Chondrocyte (in vitro differentiated cells): ENCODE data around the gene NDUFS8. TPM values are rescaled to one million over a fixed set of nuclear protein-coding genes. Genes with fewer than 3 reads are reported as not detected.

ENCODE experiments used
- DNase-seq: peaks from one replicate; pipeline ENCODE4 v3.0.0; 2021; ENCODE audit warnings: mixed read lengths, low spot score
- H3K27ac Mint-ChIP-seq: one replicate; pipeline ENCODE4 v1.8.0; 2021; ENCODE audit warnings: mild to moderate bottlenecking, moderate library complexity, mixed read lengths; ENCODE audit not compliant: unreplicated experiment
- H3K27me3 Mint-ChIP-seq: 2 replicates; pipeline ENCODE4 v1.8.0; 2021; ENCODE audit warnings: low read depth, mixed read lengths
- H3K36me3 Mint-ChIP-seq: 2 replicates; pipeline ENCODE4 v1.8.0; 2021; ENCODE audit warnings: low read depth, mixed read lengths
- H3K4me1 Mint-ChIP-seq: 2 replicates; pipeline ENCODE4 v1.8.0; 2021; ENCODE audit warnings: low read depth, mild to moderate bottlenecking, mixed read lengths
- H3K4me3 Mint-ChIP-seq: one replicate; pipeline ENCODE4 v1.8.0; 2021; ENCODE audit warnings: mild to moderate bottlenecking, moderate library complexity, mixed read lengths; ENCODE audit not compliant: unreplicated experiment
- H3K9me3 Mint-ChIP-seq: 2 replicates; pipeline ENCODE4 v1.8.0; 2021; ENCODE audit warnings: low read depth, mixed read lengths
- total RNA-seq: library from RNA; stranded (reverse); gene quantifications from 3 replicates; pipeline ENCODE4 v1.2.1, GENCODE V29; 2021
- TF ChIP-seq, protein P1 (sequence below): fragments of 200-600 bp; sonication (generic); IDR thresholded peaks from 2 replicates; pipeline ENCODE4 v1.5.0; 2021; ENCODE audit warnings: antibody characterized with exemption, mild to moderate bottlenecking, moderate library complexity

Gene NDUFS8
- total RNA-seq, 1 donor from 2014 or later: 140 TPM

DNA sequence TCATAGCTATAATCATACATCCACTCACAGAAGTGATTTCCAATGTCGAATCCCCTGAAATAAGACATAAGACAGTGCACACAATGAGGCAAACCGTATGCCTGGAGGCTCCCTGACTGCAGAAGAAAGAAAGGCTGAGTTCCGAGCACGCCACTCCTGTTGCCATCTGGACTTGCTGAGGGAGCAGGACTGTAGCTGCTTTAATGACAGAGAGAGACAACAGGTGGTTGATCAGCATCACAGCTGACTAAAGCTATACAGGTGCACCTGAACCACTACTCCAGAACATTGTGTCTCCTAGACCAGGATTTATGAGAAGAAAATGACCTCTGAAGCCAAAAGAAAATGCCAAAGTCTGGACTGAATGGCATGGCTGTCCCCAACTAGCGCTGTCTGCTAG is 35.4 kb downstream of the NDUFS8 start:
- TF ChIP-seq, protein P1, sequence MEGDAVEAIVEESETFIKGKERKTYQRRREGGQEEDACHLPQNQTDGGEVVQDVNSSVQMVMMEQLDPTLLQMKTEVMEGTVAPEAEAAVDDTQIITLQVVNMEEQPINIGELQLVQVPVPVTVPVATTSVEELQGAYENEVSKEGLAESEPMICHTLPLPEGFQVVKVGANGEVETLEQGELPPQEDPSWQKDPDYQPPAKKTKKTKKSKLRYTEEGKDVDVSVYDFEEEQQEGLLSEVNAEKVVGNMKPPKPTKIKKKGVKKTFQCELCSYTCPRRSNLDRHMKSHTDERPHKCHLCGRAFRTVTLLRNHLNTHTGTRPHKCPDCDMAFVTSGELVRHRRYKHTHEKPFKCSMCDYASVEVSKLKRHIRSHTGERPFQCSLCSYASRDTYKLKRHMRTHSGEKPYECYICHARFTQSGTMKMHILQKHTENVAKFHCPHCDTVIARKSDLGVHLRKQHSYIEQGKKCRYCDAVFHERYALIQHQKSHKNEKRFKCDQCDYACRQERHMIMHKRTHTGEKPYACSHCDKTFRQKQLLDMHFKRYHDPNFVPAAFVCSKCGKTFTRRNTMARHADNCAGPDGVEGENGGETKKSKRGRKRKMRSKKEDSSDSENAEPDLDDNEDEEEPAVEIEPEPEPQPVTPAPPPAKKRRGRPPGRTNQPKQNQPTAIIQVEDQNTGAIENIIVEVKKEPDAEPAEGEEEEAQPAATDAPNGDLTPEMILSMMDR: no peak
- no peak for DNase-seq
- H3K27me3 Mint-ChIP-seq: no peaks in the 10 kb centered on the region
- H3K4me3 Mint-ChIP-seq: no peak overlapping the region
- H3K36me3 Mint-ChIP-seq: peaks cover 40% of the 10 kb centered on the region
- H3K27ac Mint-ChIP-seq: no peak overlapping the region
- H3K4me1 Mint-ChIP-seq: no peaks in the 10 kb centered on the region
- H3K9me3 Mint-ChIP-seq: no peaks in the 10 kb centered on the region

DNA sequence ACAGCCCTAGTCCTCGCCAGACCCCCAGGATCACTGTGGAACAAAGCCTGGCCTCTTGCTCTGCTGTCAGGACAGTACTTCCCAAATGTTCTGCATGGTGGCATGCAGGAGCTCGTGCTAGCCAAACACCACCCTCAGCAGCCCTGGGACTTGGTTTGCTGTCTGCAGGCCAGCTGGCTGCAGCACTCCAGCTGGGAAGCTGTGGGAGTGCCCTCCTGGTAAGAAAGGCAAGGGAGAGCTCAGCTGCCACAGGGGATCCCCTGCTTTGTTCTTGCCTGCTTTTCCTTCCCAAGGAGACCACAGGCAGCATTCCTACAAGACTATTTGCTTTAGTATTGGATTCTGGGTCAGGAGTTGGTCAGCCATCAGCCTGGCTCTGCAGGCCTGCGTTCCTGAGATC is 36.3 kb downstream of the NDUFS8 start:
- TF ChIP-seq, protein P1: no peak
- Mint-ChIP-seq H3K27ac (no peak overlapping the region), H3K36me3 (peaks cover 40% of the 10 kb centered on the region), H3K4me3 (no peak overlapping the region), H3K9me3 (no peaks in the 10 kb centered on the region), H3K4me1 (no peaks in the 10 kb centered on the region), H3K27me3 (no peaks in the 10 kb centered on the region)
- no peak for DNase-seq

DNA sequence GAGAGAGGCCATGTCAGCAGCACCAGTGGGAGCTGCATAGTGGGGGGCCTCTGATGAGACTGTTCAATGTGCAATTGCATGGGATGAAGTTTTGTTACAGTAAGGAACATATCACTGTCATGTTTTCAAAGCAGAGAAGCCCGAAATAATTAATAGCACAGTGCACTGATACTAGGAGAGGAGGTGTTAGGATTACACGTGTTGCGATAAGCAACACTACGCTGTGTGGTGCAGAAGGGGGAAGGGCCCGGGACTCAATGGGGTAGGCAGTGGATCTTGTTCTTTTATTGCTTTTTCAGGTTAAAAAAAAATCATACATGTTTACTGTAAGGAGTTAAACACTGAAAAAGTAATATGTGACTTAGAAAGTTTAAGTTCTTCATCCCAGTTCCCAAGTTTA is 37.5 kb downstream of the NDUFS8 start:
- Mint-ChIP-seq H3K27me3 (no peaks in the 10 kb centered on the region), H3K9me3 (no peaks in the 10 kb centered on the region), H3K4me3 (no peak overlapping the region), H3K4me1 (no peaks in the 10 kb centered on the region), H3K36me3 (peaks cover 41% of the 10 kb centered on the region), H3K27ac (no peak overlapping the region)
- TF ChIP-seq, protein P1: no peak
- DNase-seq: no peak

DNA sequence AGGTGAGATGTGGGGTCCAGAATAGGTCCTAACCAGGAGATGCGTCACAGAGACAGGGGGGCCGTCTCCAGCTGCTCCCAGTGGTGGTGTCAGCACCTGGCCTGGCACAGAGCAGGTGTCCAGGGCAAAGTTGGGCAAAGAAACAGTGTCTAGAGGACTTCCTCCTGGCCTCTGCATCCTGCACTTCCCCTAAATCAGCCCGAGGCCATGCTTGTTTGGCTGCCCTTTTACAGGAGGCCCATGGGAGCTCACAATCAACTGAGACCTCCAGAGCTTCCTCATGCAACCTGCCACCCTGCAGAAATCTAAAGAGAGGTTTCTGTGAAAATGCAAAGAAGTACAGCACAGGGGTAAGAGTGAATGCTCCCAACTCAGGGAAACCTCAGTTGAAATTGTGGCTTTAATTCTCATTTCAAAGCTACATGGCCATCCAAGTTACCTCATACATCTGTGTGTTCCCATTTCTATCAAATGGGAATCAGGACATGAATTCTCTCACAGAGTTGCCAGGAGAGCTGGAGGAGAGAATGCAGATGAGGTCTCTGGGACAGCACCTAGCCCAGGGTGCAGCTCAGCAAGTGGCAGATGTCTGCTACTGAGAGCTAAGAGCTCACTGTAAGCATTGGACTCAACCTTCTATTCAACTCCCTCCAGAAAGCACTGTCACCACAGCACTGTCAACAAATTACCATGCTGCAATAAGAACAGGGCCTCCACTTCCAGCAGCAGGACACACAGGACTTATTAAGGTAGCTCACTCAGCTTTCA is 41.0 kb downstream of the NDUFS8 start:
- no peaks in the 10 kb centered on the region for H3K27me3 Mint-ChIP-seq
- H3K27ac Mint-ChIP-seq: no peak overlapping the region
- TF ChIP-seq, protein P1: no peak
- DNase-seq: no peak
- no peaks in the 10 kb centered on the region for H3K9me3 Mint-ChIP-seq
- no peak overlapping the region for H3K4me3 Mint-ChIP-seq
- H3K4me1 Mint-ChIP-seq: no peaks in the 10 kb centered on the region
- H3K36me3 Mint-ChIP-seq: peaks cover 31% of the 10 kb centered on the region

DNA sequence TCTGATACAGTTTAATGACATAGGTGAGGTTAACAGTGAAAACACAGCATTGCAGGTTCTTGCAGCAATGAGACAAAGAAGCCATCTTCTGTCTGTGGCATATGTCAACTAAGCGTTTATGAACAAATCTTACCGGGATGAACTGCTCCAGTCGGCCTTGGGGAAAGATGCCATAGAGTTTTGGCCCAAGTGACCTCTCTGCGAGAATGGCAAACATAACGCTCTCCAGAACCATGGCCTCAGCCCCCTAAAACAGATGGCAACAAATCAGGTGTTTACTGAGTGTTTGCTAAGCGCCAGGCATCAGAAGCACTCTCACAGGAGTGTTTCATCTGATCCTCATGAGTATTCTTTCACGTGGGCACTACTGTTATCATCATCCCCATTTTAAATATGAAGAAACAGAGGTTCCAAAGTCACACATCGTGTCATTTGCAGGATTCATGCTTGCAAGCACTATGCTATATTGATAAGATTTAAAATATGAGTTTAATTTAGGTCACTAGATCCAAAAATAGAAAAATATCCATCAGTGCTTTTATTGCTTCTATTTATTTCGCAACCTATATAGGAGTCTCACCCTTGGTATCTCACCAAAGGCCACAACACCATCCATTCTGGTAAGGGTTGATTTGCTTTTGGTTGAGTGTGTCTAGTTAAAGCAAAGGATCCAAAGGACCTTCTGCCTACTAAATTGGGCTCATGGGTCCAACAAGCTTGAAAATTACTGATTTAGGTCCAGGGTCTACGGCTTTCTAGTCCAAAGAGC is 44.3 kb downstream of the NDUFS8 start:
- Mint-ChIP-seq H3K27me3 (no peaks in the 10 kb centered on the region), H3K9me3 (no peaks in the 10 kb centered on the region), H3K27ac (no peak overlapping the region), H3K36me3 (peaks cover 20% of the 10 kb centered on the region), H3K4me3 (no peak overlapping the region), H3K4me1 (no peaks in the 10 kb centered on the region)
- TF ChIP-seq, protein P1: no peak
- DNase-seq: no peak
